Measurements from ENCODE around the gene TRNP1.

The TRNP1 gene

GRCh38 chr1:27026621-27027574 lies 33.4 kb downstream of the TRNP1 start:
- DNase-seq (ENCODE audit: low read depth in 2 of 2), result no peak

GRCh38 chr1:27027575-27028250 lies 34.2 kb downstream of the TRNP1 start:
- no peak for DNase-seq (ENCODE audit: low read depth in 2 of 2)

- DNase-seq (ENCODE audit: low read depth in 2 of 2), result no peak
Observed at GRCh38 chr1:27029517-27029916, 36.0 kb downstream of the TRNP1 start.

- no peak for DNase-seq (ENCODE audit: low read depth in 2 of 2)
Observed at GRCh38 chr1:27031235-27032118, 38.0 kb downstream of the TRNP1 start.

- DNase-seq (ENCODE audit: low read depth in 2 of 2), result no peak
Observed at GRCh38 chr1:27032119-27032461, 38.6 kb downstream of the TRNP1 start.

- DNase-seq (ENCODE audit: low read depth in 2 of 2), result no peak
Observed at GRCh38 chr1:27033043-27033746, 39.7 kb downstream of the TRNP1 start.

- DNase-seq (ENCODE audit: low read depth in 2 of 2), result no peak
Observed at GRCh38 chr1:27035344-27035743, 41.9 kb downstream of the TRNP1 start.

GRCh38 chr1:27036718-27037117 lies 43.2 kb downstream of the TRNP1 start:
- no peak for DNase-seq (ENCODE audit: low read depth in 2 of 2)

GRCh38 chr1:27037518-27037917 lies 44.0 kb downstream of the TRNP1 start:
- no peak for DNase-seq (ENCODE audit: low read depth in 2 of 2)

- DNase-seq (ENCODE audit: low read depth in 2 of 2), result no peak
Observed at GRCh38 chr1:27038020-27038419, 44.5 kb downstream of the TRNP1 start.

- no peak for DNase-seq (ENCODE audit: low read depth in 2 of 2)
Observed at GRCh38 chr1:27042670-27043069, 49.2 kb downstream of the TRNP1 start.

- peak; percentile 75 to 93 for DNase-seq (ENCODE audit: low read depth in 2 of 2)
Observed at GRCh38 chr1:27044613-27045151, 51.2 kb downstream of the TRNP1 start.

- peak; percentile 26 to 49 for DNase-seq (ENCODE audit: low read depth in 2 of 2)
Observed at GRCh38 chr1:27045973-27046558, 52.6 kb downstream of the TRNP1 start.

GRCh38 chr1:27047914-27048313 lies 54.4 kb downstream of the TRNP1 start:
- DNase-seq (ENCODE audit: low read depth in 2 of 2), result no peak

- DNase-seq (ENCODE audit: low read depth in 2 of 2), result no peak
Observed at GRCh38 chr1:27049100-27049499, 55.6 kb downstream of the TRNP1 start.

GRCh38 chr1:27049607-27050006 lies 56.1 kb downstream of the TRNP1 start:
- no peak for DNase-seq (ENCODE audit: low read depth in 2 of 2)

Data from stimulated activated CD8-positive, alpha-beta memory T cell treated with anti-CD3 and anti-CD28 coated beads, Interleukin-7, amount 100 ng/mL, for 1 hour (primary cell).